Measurements from ENCODE around the gene EPHA1. TPM values are rescaled to one million over a fixed set of nuclear protein-coding genes. Genes with fewer than 3 reads are reported as not detected.

EPHA1 gene
- total RNA-seq, 1 donor from 2014 or later, result 4.7 TPM

- H3K36me3 Mint-ChIP-seq (ENCODE audit: unreplicated experiment), result peaks cover 24% of the 10 kb centered on the region
- no peak for DNase-seq
- H3K4me3 Mint-ChIP-seq (ENCODE audit: unreplicated experiment), result peak overlapping the region; percentile 47
- H3K27ac Mint-ChIP-seq (ENCODE audit: unreplicated experiment), result peak overlapping the region; percentile 49
- H3K4me1 Mint-ChIP-seq (ENCODE audit: low read depth, unreplicated experiment), result peaks cover 28% of the 10 kb centered on the region
- H3K9me3 Mint-ChIP-seq (ENCODE audit: unreplicated experiment), result peaks cover 12% of the 10 kb centered on the region
- TF ChIP-seq CTCF (IDR thresholded peaks at IDR 0.05; ENCODE audit: partially characterized antibody, unreplicated experiment), result no peak
- peaks cover 9% of the 10 kb centered on the region for H3K27me3 Mint-ChIP-seq (ENCODE audit: unreplicated experiment)
Observed at GRCh38 chr7:143351060-143351459, 57.6 kb downstream of the EPHA1 start.

- no peak overlapping the region for H3K27ac Mint-ChIP-seq (ENCODE audit: unreplicated experiment)
- no peak for TF ChIP-seq CTCF (IDR thresholded peaks at IDR 0.05; ENCODE audit: partially characterized antibody, unreplicated experiment)
- H3K27me3 Mint-ChIP-seq (ENCODE audit: unreplicated experiment), result peaks cover 7% of the 10 kb centered on the region
- H3K36me3 Mint-ChIP-seq (ENCODE audit: unreplicated experiment), result peaks cover 12% of the 10 kb centered on the region
- H3K4me1 Mint-ChIP-seq (ENCODE audit: low read depth, unreplicated experiment), result peaks cover 22% of the 10 kb centered on the region
- H3K4me3 Mint-ChIP-seq (ENCODE audit: unreplicated experiment), result no peak overlapping the region
- no peak for DNase-seq
- H3K9me3 Mint-ChIP-seq (ENCODE audit: unreplicated experiment), result peaks cover 12% of the 10 kb centered on the region
Observed at GRCh38 chr7:143347950-143348349, 60.7 kb downstream of the EPHA1 start.

- no peak for TF ChIP-seq CTCF (IDR thresholded peaks at IDR 0.05; ENCODE audit: partially characterized antibody, unreplicated experiment)
- no peak for DNase-seq
- H3K4me1 Mint-ChIP-seq (ENCODE audit: low read depth, unreplicated experiment), result peaks cover 13% of the 10 kb centered on the region
- peaks cover 8% of the 10 kb centered on the region for H3K36me3 Mint-ChIP-seq (ENCODE audit: unreplicated experiment)
- H3K9me3 Mint-ChIP-seq (ENCODE audit: unreplicated experiment), result peaks cover 9% of the 10 kb centered on the region
- no peak overlapping the region for H3K27ac Mint-ChIP-seq (ENCODE audit: unreplicated experiment)
- no peak overlapping the region for H3K4me3 Mint-ChIP-seq (ENCODE audit: unreplicated experiment)
- H3K27me3 Mint-ChIP-seq (ENCODE audit: unreplicated experiment), result peaks cover 5% of the 10 kb centered on the region
Observed at GRCh38 chr7:143346018-143346417, 62.6 kb downstream of the EPHA1 start.

GRCh38 chr7:143345428-143345900 is 63.2 kb downstream of the EPHA1 start:
- H3K9me3 Mint-ChIP-seq (ENCODE audit: unreplicated experiment), result peaks cover 9% of the 10 kb centered on the region
- peaks cover 12% of the 10 kb centered on the region for H3K4me1 Mint-ChIP-seq (ENCODE audit: low read depth, unreplicated experiment)

More at GRCh38 chr7:143345428-143345900, 63.2 kb downstream of the EPHA1 start:
- peak overlapping the region; percentile 85 for H3K4me3 Mint-ChIP-seq (ENCODE audit: unreplicated experiment)
- DNase-seq, result peak; percentile 77
- H3K27me3 Mint-ChIP-seq (ENCODE audit: unreplicated experiment), result peaks cover 5% of the 10 kb centered on the region
- H3K36me3 Mint-ChIP-seq (ENCODE audit: unreplicated experiment), result peaks cover 8% of the 10 kb centered on the region
- TF ChIP-seq CTCF (IDR thresholded peaks at IDR 0.05; ENCODE audit: partially characterized antibody, unreplicated experiment), result peak; percentile 27
- H3K27ac Mint-ChIP-seq (ENCODE audit: unreplicated experiment), result no peak overlapping the region

All from glutamatergic neuron (in vitro differentiated cells).